Glutamatergic neuron (in vitro differentiated cells): ENCODE data around the gene KCNH8. TPM values are rescaled to one million over a fixed set of nuclear protein-coding genes. Genes with fewer than 3 reads are reported as not detected.
"Not testable (repeated sequence)": the region's sequence is repeated elsewhere in the genome, so short reads cannot be mapped to it uniquely, and the experiment has no call there.

Experiments used
- DNase-seq: peaks from one replicate; pipeline ENCODE4 v3.0.0; 2022
- H3K27ac Mint-ChIP-seq: one replicate; pipeline ENCODE4 v1.8.0; 2020; ENCODE audit warnings: mild to moderate bottlenecking, mixed read lengths, inconsistent platforms; ENCODE audit not compliant: unreplicated experiment
- H3K27me3 Mint-ChIP-seq: one replicate; pipeline ENCODE4 v1.8.0; 2020; ENCODE audit warnings: mild to moderate bottlenecking, moderate library complexity, mixed read lengths, inconsistent platforms; ENCODE audit not compliant: unreplicated experiment
- H3K36me3 Mint-ChIP-seq: one replicate; pipeline ENCODE4 v1.8.0; 2020; ENCODE audit warnings: mild to moderate bottlenecking, mixed read lengths, inconsistent platforms; ENCODE audit not compliant: unreplicated experiment
- H3K4me1 Mint-ChIP-seq: one replicate; pipeline ENCODE4 v1.8.0; 2020; ENCODE audit warnings: mild to moderate bottlenecking, low read depth, mixed read lengths, inconsistent platforms; ENCODE audit not compliant: unreplicated experiment
- H3K4me3 Mint-ChIP-seq: one replicate; pipeline ENCODE4 v1.8.0; 2020; ENCODE audit warnings: mild to moderate bottlenecking, mixed read lengths, inconsistent platforms; ENCODE audit not compliant: unreplicated experiment
- H3K9me3 Mint-ChIP-seq: one replicate; pipeline ENCODE4 v1.8.0; 2020; ENCODE audit warnings: mild to moderate bottlenecking, moderate library complexity, mixed read lengths, inconsistent platforms; ENCODE audit not compliant: unreplicated experiment
- CTCF ChIP-seq: fragments of 200-600 bp; sonication (generic); IDR thresholded peaks from one replicate; pipeline ENCODE4 v1.5.0; 2021; ENCODE audit not compliant: partially characterized antibody, unreplicated experiment
- total RNA-seq: library from RNA; stranded (reverse); fragmentation: NEBNext Ultra II Directional; extraction: Animal tissue kit (Norgen Biotek cat#: 25700); gene quantifications from one replicate; pipeline ENCODE4 v1.2.1, GENCODE V29; 2021; ENCODE audit not compliant: unreplicated experiment

KCNH8 gene
- total RNA-seq, 1 donor from 2014 or later = 30.9 TPM

DNA sequence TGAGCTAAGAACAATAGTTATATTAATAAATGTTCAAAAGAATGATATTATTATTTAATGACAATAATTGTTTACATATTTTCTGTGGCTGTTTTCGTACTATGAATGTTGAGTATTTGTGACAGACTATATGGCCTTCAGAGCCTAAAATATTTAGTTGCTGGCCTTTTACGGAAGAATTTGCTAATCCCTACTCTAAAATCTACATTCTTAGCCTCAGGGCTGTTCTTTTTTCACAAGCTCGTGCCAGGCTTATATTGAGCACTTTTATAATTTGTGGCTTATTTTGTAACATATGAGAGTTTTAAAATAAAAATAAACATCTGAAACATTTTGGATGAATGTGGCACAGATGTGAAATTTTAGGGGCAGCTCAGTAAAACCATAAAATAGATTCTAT lies 79.9 kb downstream of the KCNH8 start:
- Mint-ChIP-seq H3K27me3 (no peaks in the 10 kb centered on the region), H3K4me1 (peaks cover 5% of the 10 kb centered on the region), H3K27ac (no peak overlapping the region), H3K4me3 (no peak overlapping the region), H3K36me3 (no peaks in the 10 kb centered on the region), H3K9me3 (no peaks in the 10 kb centered on the region)
- DNase-seq = no peak
- TF ChIP-seq CTCF = no peak

DNA sequence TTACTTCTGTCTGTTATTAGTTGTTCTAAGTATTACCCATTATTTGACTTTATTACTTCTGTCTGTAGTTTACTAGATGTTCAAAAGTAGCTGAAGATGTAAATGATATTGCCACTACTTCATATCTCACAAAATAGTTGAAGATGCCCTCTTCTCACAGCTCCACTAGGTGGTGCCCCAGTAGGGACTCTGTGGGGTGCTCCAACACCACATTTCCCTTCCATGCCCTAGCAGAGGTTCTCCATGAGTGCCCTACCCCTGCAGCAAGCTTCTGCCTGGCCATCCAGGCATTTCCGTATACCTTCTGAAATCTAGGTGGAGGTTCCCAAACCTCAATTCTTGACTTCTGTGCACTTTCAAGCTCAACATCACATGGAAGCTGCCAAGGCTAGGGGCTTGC lies 80.8 kb downstream of the KCNH8 start:
- no peak overlapping the region for H3K27ac Mint-ChIP-seq
- H3K27me3 Mint-ChIP-seq = no peaks in the 10 kb centered on the region
- H3K9me3 Mint-ChIP-seq = no peaks in the 10 kb centered on the region
- H3K4me1 Mint-ChIP-seq = peaks cover 6% of the 10 kb centered on the region
- DNase-seq = no peak
- H3K36me3 Mint-ChIP-seq = no peaks in the 10 kb centered on the region
- TF ChIP-seq CTCF = no peak
- H3K4me3 Mint-ChIP-seq = no peak overlapping the region

DNA sequence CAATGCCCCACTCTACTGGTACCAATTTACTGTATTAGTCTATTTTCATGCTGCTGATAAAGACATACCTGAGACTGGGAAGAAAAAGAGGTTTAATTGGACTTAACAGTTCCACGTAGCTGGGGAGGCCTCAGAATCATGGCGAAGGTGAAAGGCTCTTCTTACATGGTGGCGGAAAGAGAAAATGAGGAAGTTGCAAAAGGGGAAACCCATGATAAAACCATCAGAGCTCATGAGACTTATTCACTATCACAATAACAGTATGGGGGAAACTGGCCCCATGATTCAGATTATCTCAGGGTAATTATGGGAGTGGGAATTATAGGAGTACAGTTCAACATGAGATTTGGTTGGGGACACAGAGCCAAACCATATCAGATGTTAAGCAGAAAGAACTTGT lies 81.6 kb downstream of the KCNH8 start:
- DNase-seq, H3K9me3 Mint-ChIP-seq, H3K4me1 Mint-ChIP-seq, H3K27me3 Mint-ChIP-seq, H3K36me3 Mint-ChIP-seq, H3K4me3 Mint-ChIP-seq, H3K27ac Mint-ChIP-seq: not testable (repeated sequence)

- Mint-ChIP-seq H3K4me1 (peaks cover 1% of the 10 kb centered on the region), H3K27me3 (no peaks in the 10 kb centered on the region), H3K4me3 (no peak overlapping the region), H3K27ac (no peak overlapping the region), H3K36me3 (peaks cover 5% of the 10 kb centered on the region), H3K9me3 (peaks cover 3% of the 10 kb centered on the region)
- no peak for DNase-seq
- no peak for TF ChIP-seq CTCF
These were observed 83.6 kb downstream of the KCNH8 start for GRCh38 chr3:19231792-19232461.

DNA sequence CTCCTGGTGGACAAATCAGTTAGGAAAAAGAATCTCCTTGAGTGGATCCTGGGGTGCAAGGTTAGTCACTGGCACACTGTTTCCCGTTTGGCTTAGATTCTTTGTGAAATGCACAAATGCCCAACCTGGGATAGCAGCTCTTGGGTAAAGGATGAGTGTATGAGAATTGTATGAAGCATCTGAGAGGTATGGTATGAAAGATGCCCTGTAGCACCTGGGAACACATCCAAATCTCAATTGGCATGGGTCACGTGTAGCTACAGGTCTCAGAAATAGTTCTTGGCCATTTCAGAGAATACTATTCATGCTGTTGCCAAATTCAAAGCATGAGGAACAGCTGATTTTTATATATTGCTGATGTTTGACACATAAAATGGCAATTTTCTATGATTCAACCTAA lies 84.3 kb downstream of the KCNH8 start:
- Mint-ChIP-seq H3K4me3 (no peak overlapping the region), H3K4me1 (peaks cover 1% of the 10 kb centered on the region), H3K36me3 (peaks cover 5% of the 10 kb centered on the region), H3K9me3 (peaks cover 3% of the 10 kb centered on the region), H3K27me3 (no peaks in the 10 kb centered on the region), H3K27ac (no peak overlapping the region)
- TF ChIP-seq CTCF = no peak
- no peak for DNase-seq

DNA sequence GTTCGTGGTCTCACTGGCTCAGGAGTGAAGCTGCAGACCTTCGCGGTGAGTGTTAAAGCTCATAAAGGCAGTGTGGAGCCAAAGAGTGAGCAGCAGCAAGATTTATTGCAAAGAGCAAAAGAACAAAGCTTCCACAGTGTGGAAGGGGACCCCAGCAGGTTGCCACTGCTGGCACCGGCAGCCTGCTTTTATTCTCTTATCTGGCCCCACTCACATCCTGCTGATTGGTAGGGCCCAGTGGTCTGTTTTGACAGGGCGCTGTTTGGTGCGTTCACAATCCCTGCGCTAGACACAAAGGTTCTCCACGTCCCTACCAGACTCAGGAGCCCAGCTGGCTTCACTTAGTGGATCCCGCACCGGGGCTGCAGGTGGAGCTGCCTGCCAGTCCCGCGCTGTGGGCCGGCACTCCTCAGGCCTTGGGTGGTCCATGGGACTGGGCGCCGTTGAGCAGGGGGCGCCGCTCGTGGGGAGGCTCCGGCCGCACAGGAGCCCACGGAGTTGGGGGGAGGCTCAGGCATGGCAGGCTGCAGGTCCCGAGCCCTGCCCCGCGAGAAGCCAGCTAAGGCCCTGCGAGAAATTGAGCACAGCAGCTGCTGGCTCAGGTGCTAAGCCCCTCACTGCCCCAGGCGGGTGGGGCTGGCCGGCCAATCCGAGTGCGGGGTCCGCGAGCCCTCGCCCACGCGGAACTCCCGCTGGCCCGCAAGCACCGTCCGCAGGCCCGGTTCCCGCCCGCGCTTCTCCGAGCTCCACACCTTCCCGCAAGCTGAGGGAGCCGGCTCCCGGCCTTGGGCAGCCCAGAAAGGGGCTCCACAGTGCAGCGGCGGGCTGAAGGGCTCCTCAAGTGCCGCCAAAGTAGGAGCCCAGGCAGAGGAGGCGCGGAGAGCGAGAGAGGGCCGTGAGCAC lies 85.8 kb downstream of the KCNH8 start:
- H3K4me3 Mint-ChIP-seq, DNase-seq, H3K9me3 Mint-ChIP-seq, H3K36me3 Mint-ChIP-seq, H3K27me3 Mint-ChIP-seq, H3K4me1 Mint-ChIP-seq: not testable (repeated sequence)
- peak overlapping the region; percentile 30 for H3K27ac Mint-ChIP-seq
